Left ventricle myocardium inferior (tissue), 1 donor: ENCODE data around the gene CD151. TPM values are rescaled to one million over a fixed set of nuclear protein-coding genes. Genes with fewer than 3 reads are reported as not detected.

ENCODE experiments used
- DNase-seq: peaks from one replicate; pipeline ENCODE4 v3.0.0-alpha.2; 2020
- H3K27ac ChIP-seq: fragments of 200-600 bp; replicated peaks from 2 replicates; pipeline ENCODE4 v1.8.0; 2021
- H3K27me3 ChIP-seq: fragments of 200-600 bp; 2 replicates; pipeline ENCODE4 v1.8.0; 2021; ENCODE audit warnings: low read depth
- H3K36me3 ChIP-seq: fragments of 200-600 bp; 2 replicates; pipeline ENCODE4 v1.8.0; 2021
- H3K4me1 ChIP-seq: fragments of 200-600 bp; 2 replicates; pipeline ENCODE4 v1.8.0; 2021
- H3K4me3 ChIP-seq: fragments of 200-600 bp; 2 replicates; pipeline ENCODE4 v1.8.0; 2021; ENCODE audit warnings: mild to moderate bottlenecking, moderate library complexity
- H3K9me3 ChIP-seq: fragments of 200-600 bp; replicated peaks from 2 replicates; pipeline ENCODE4 v1.8.0; 2021
- CTCF ChIP-seq: fragments of 200-600 bp; IDR thresholded peaks from 2 replicates; pipeline ENCODE4 v1.8.0; 2021; ENCODE audit warnings: antibody characterized with exemption, mild to moderate bottlenecking, borderline replicate concordance
- intact Hi-C: fragments of 100-400 bp; cut with micrococcal nuclease; formaldehyde crosslinking; loops from one replicate; pipeline ENCODE4 v1.11.0; 2022
- total RNA-seq: library from RNA; stranded (reverse); fragmentation: NEBNext Ultra II Directional; extraction: Animal tissue kit (Norgen Biotek cat#: 25700); gene quantifications from one replicate; pipeline ENCODE4 v1.2.1, GENCODE V29; 2021
- donor health status: DM: no; HTN: yes; CAD: no; lungs with severe emphysema.

Gene CD151
- total RNA-seq, 1 donor from 2014 or later = 408 TPM

DNA sequence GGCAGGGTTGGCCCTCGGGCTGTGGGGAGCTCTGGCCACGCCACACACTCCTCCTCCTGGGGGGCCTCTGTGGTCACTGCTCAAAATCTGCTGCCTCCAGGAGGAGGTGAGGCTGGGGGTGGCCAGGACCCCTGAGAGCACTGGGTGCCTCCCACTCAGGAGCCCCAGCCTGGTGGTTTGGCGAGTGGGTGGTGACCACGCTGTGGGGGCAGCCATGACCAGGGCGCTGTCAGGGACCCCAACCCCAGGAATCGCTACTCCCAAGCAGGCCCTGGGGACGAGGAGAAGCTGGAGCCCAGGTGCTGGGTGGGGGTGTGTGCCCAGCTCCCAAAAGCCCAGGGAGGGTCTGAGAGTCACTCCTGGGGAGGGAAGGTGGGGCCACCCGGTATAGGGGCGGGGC lies 40.0 kb downstream of the CD151 start:
- intact Hi-C loops = no loop called here
- no peak for DNase-seq
- Histone ChIP-seq H3K4me3 (no peak overlapping the region), H3K4me1 (peaks cover 11% of the 10 kb centered on the region), H3K9me3 (no peaks in the 10 kb centered on the region), H3K27me3 (no peaks in the 10 kb centered on the region), H3K36me3 (no peaks in the 10 kb centered on the region), H3K27ac (no peak overlapping the region)
- TF ChIP-seq CTCF = no peak

- H3K27ac ChIP-seq = no peak overlapping the region
- H3K4me1 ChIP-seq = peaks cover 11% of the 10 kb centered on the region
- no peaks in the 10 kb centered on the region for H3K36me3 ChIP-seq
- no peak for TF ChIP-seq CTCF
- intact Hi-C loops = no loop called here
- DNase-seq = no peak
- H3K27me3 ChIP-seq = no peaks in the 10 kb centered on the region
- no peak overlapping the region for H3K4me3 ChIP-seq
- no peaks in the 10 kb centered on the region for H3K9me3 ChIP-seq
Measured at GRCh38 chr11:873706-874105, 41.0 kb downstream of the CD151 start.

- Histone ChIP-seq H3K27ac (no peak overlapping the region), H3K9me3 (no peaks in the 10 kb centered on the region), H3K4me3 (no peak overlapping the region), H3K4me1 (peaks cover 11% of the 10 kb centered on the region), H3K36me3 (peaks cover 4% of the 10 kb centered on the region), H3K27me3 (no peaks in the 10 kb centered on the region)
- TF ChIP-seq CTCF = no peak
- intact Hi-C loops = no loop called here
- no peak for DNase-seq
Measured at GRCh38 chr11:875203-875602, 42.5 kb downstream of the CD151 start.

DNA sequence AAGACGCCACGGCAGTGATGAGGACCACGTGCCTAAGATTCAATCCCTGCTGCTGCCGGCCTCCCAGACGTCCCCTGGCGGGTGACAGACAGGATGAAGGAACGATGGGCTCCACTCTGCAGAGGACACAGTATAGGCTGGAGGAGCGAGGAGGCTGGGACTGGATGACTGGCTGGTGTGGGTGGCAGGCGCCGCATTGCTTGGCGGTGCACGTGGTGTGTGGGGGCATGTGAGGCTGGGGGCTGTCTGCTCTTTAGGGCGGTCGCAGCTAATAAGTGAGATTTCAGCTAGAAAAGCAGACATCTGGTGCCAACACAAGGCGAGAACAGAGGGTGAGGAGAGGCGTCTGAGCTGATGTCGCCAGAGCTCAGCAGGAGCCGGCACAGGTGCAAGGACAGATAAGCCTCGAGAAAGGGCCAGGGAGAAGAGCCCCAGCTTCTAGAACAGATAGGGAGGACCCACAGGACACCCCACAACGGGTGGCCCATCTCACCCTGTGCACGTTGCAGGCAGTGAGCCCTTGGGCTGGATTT lies 43.1 kb downstream of the CD151 start:
- intact Hi-C loops = no loop called here

GRCh38 chr11:876545-876944 lies 43.8 kb downstream of the CD151 start:
- Histone ChIP-seq H3K27ac (peak overlapping the region; percentile 52), H3K9me3 (no peaks in the 10 kb centered on the region), H3K4me3 (no peak overlapping the region), H3K4me1 (peaks cover 11% of the 10 kb centered on the region), H3K36me3 (peaks cover 14% of the 10 kb centered on the region), H3K27me3 (no peaks in the 10 kb centered on the region)
- intact Hi-C loops = no loop called here
- no peak for TF ChIP-seq CTCF
- peak; percentile 70 for DNase-seq

More for the DNA sequence above, 43.1 kb downstream of the CD151 start:
- no peaks in the 10 kb centered on the region for H3K9me3 ChIP-seq
- H3K4me3 ChIP-seq = no peak overlapping the region
- TF ChIP-seq CTCF = no peak
- no peak for DNase-seq
- peaks cover 11% of the 10 kb centered on the region for H3K4me1 ChIP-seq
- H3K36me3 ChIP-seq = peaks cover 11% of the 10 kb centered on the region
- H3K27me3 ChIP-seq = no peaks in the 10 kb centered on the region
- H3K27ac ChIP-seq = peak overlapping the region; percentile 52
